ENCODE measurements around the gene KDF1.

DNA sequence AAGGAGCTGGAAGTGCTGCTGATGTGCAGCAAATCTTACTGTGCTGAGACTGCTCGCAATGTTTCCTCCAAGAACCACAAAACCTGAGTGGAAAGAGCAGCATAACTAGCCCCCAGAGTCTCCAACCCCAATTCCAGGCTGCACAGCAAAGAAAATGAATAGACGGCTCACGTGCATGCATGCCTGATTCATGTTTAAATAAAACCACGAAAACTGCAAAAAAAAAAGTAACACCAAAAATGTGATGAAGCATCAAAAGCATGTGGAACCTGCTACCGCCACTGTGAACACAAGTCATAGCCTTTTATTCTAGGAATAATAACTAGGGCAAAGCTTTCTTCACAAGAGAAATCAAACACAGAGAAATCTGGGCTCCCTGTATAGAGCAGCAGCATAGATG lies 23.6 kb upstream of the KDF1 start:
- TF ChIP-seq GATA2 (IDR thresholded peaks at IDR 0.05; ENCODE audit: low read depth, low read length) (no peak), GATA3 (IDR thresholded peaks at IDR 0.05; ENCODE audit: low read depth, low read length) (no peak)

Measured in SH-SY5Y (cell line).